H7 (cell line): Measurements from ENCODE around the gene RBPJL. TPM values are rescaled to one million over a fixed set of nuclear protein-coding genes. Genes with fewer than 3 reads are reported as not detected.

Experiments used
- DNase-seq: peaks from one replicate; pipeline ENCODE4 v3.0.0; 2012
- H3K27me3 ChIP-seq: 2 replicates; pipeline ENCODE4 v1.6.0; 2011; ENCODE audit warnings: mild to moderate bottlenecking, low read length; ENCODE audit not compliant: control insufficient read depth, insufficient read depth
- H3K36me3 ChIP-seq: replicated peaks from 2 replicates; pipeline ENCODE4 v1.5.1; 2011; ENCODE audit warnings: low read length; ENCODE audit not compliant: control insufficient read depth, insufficient read depth
- H3K4me3 ChIP-seq: 2 replicates; pipeline ENCODE4 v1.5.1; 2011; ENCODE audit warnings: low read depth, mild to moderate bottlenecking, control low read depth, low read length, moderate library complexity; ENCODE audit not compliant: insufficient read depth
- total RNA-seq: library from RNA; depleted of rRNA; stranded (reverse); fragments of >200 nt; shearing (Covaris generic); gene quantifications from 2 replicates; pipeline ENCODE4 v1.2.3, GENCODE V29; 2014

The RBPJL gene
- total RNA-seq, 1 experiment from 2014 or later, result not detected

DNA sequence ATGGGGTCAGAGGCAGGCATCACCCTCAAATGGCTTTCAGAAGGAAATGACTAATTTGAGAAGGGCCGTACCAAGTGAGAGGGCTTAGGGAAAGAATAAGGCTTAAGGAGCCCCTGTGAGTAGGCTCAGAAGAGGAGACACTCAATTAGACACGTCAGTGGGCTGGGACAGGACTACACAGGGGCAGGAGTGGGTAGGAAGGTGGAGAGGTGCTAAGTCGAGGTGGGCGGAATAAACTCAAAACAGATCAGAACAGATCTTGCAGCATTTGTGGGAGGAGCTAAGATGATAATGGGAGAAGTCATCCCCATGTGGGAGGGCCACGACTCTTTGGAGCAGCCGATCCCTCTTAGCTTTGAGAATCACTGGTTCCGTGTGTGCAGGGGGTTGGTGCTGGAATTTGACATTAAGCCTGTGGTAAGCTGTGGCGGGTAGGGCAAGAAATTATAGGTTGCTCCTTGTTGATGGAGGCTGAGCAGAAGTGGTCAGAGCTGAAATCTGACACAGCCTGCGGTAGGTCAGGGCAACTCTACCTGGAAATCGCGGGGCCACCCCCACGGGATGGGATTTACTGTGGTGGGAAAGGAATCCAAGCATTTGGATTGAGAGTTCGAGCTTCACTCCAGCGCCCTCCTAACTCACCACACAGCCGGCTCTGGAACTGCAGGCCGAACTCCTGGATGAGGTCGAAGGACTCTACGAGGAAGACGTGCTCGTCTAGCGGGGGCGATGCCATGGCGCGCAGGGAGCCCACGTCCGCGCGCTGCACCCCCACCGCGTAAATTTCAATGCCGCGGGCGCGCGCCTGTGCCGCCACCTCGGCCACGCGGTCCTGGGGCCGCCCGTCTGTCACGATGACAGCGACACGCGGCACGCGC is 2.8 kb upstream of the RBPJL start:
- Histone ChIP-seq H3K36me3 (no peaks in the 10 kb centered on the region), H3K27me3 (peaks cover 3% of the 10 kb centered on the region; the same call in 1 of the 2 replicates), H3K4me3 (no peak overlapping the region)
- no peak for DNase-seq

DNA sequence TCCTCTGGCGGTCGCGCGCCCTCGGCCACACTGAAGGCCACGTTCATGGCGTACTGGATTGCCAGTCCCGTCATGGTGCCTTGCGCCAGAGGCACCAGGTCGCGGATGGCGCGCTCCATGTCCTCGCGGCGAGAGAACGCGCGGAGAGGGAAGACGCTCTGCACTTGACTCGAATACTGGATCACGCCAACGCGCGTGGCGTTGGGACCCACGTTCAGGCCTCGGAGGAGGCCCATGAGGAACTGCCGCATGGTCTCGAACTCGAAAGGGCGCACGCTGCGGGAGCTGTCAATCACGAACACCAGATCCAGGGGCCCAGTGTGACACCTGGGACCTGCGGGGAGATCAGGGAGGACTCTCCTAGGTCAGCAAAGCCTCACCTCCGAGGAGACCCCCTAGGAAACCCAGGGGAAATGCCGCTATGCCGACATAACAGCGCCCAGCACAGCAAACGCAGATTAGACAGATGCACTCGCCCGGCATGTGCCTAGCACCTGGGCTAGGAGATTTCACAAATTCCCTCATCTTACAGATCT is 2.1 kb upstream of the RBPJL start:
- peaks cover 3% of the 10 kb centered on the region; the same call in 1 of the 2 replicates for H3K27me3 ChIP-seq
- no peaks in the 10 kb centered on the region for H3K36me3 ChIP-seq
- no peak overlapping the region for H3K4me3 ChIP-seq
- DNase-seq, result no peak

DNA sequence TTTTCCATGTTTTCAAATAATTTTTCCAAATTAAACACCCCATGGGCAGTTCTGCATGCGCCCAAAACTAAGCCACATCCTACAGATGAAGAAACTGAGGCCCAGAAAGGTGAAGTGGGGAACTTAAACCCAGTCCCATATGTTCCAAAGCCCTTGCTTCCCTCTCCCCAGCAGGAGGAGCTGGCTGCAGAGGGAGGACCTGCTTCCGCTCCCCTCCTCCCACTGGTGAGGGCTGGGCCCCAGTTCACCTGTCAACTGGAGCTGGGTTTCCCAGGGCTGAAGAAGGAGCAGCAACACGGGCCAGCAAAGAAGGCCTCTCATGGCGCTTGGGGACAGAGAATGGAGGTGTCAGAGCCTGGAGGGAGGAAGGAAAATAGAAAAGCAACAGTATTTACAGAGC is 1.4 kb upstream of the RBPJL start:
- Histone ChIP-seq H3K4me3 (no peak overlapping the region), H3K36me3 (no peaks in the 10 kb centered on the region), H3K27me3 (peaks cover 3% of the 10 kb centered on the region; the same call in 1 of the 2 replicates)
- peak; percentile 75 for DNase-seq

DNA sequence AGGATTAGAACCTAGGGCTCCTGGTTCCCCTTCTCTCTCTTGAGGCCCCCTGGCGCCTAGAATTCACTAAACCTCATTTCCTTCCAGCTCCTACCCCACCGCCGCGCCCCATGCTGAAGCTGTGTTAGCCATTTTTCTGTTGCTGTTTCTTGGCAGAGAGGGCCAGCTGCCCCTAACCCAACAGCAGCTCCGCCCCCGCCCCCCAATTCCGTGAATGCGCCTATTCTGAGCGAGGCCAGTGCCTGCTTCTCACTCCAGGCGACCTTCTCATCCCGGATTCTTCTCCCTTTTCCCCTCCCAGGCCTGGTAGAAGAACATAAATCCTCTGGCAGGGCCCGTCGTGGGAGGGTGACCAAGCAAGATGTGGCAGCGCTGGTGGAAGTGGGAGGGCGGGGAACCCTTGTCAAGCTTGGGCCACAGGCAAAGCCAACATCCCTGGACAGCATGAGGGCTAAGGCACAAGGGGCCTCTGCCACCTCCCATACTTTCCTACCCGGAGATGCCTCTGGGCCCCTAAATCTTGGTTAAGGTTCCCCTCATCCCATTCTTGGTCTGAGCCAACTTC is 518 bp downstream of the RBPJL start:
- Histone ChIP-seq H3K27me3 (peaks cover 12% of the 10 kb centered on the region), H3K4me3 (no peak overlapping the region), H3K36me3 (no peaks in the 10 kb centered on the region)
- no peak for DNase-seq

DNA sequence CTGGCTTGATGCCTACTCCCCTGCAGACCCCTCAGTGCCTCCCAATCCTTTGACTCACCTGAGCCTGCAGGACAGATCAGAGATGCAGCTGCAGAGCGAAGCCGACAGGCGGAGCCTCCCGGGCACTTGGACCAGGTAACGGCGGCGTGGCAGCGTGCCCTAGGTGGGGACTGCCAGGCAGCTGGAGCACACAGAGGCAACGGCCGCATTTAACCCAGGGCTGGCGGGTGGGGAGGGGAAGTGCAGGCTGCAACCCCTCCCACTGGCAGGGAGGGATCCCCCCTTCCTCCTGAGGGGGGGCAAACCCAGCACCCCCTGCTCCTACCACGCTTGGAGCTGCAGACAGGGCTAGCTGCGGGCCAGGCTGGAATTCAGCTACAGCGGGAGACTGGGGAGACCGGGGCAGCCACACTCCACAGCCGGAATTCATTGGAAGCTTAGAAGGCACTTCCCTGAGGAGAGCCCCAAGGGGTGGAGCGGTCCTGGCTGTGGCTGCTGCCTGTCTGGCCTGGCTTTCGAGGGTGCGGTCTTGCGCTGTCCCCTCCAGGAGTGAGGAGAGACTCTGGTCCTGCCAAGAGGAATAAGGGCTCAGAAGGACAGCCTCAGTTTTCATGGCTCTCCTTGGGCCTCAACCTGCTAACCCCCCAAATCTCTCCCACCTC is 1.6 kb downstream of the RBPJL start, which contains the start of gene MATN4:
Gene MATN4, minus strand, starts transcription at position 183 of the 662 bp plus-strand sequence. CDS start 2,717 bp downstream, outside the sequence.
- no peak within 1 kb of the TSS for H3K4me3 ChIP-seq
- peak; percentile 86 for DNase-seq

DNA sequence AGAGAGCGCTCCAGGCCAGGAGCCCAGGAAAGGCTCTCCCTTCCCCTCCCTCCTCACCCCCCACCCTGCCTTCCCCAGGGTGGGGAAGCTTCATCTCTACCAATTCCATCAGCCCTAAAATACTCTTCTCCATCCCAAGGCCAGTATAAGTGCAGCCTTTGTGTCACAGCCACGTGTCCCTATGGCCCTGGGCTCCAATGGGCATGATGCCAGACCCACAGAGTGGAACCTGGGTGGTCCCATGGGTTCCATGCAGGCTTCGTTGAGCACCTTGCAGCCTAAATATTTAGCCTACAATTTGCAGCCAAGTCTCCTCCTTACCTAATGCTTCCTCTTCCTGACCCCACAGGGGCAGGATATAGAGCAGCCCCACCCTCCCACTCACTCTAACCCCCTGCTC is 2.4 kb downstream of the RBPJL start:
- no peak for DNase-seq
- Histone ChIP-seq H3K27me3 (peaks cover 12% of the 10 kb centered on the region), H3K36me3 (no peaks in the 10 kb centered on the region), H3K4me3 (no peak overlapping the region)

More for the DNA sequence above, 1.6 kb downstream of the RBPJL start, which contains the start of gene MATN4:
- Histone ChIP-seq H3K36me3 (no peaks in the 10 kb centered on the region), H3K27me3 (peaks cover 12% of the 10 kb centered on the region)

DNA sequence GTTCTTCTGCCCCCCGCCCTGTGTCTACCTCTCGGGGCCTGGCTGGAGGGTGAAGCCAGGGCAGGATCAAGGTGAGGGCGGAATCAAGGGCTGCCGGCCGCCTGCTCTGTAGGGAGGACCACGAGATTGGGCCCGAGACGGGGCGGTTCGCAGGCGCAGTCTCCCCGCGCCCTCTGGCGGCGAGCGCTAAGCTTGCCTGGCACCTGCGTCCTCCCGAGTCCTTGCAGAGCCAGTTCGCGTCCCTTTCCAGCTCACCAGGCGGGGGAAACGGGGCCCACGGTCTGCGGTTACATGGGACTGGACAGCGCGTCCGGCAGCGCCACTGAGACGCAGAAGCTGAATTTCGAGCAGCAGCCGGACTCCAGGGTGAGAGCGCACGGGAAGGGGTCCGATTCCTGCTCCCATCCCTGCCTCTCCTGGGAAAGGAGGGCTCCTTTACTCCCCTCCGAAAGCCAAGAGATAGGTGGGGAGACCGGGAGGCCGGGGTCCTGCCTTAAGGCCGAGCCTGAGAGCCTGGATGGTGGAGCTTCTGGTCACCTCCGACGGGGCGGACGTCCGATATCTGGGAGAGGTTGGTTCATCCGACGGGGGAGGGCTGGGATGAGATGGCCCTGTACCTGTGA is 5.1 kb downstream of the RBPJL start:
- peak; percentile 97 for DNase-seq
- Histone ChIP-seq H3K36me3 (no peaks in the 10 kb centered on the region), H3K27me3 (peaks cover 8% of the 10 kb centered on the region), H3K4me3 (peak overlapping the region; percentile 25; the same call in 1 of the 2 replicates)

DNA sequence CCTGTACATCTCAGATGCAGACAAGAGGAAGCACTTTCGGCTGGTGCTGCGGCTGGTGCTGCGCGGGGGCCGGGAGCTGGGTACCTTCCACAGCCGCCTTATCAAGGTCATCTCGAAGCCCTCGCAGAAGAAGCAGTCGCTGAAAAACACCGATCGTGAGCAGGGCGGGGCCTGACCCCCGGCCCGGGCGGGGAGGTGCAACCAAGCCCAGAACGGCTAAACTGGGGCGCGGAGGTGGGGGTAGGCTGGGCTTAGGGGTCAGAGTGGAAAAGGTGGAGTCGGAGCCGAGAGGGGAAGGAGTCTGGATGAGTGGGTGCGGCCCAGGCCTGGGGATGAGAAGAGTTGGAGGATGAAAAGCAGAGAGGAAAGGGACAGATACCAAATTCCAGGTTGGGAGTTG is 5.6 kb downstream of the RBPJL start:
- DNase-seq, result peak; percentile 65
- Histone ChIP-seq H3K27me3 (peaks cover 8% of the 10 kb centered on the region), H3K4me3 (peak overlapping the region; percentile 25; the same call in 1 of the 2 replicates), H3K36me3 (no peaks in the 10 kb centered on the region)

DNA sequence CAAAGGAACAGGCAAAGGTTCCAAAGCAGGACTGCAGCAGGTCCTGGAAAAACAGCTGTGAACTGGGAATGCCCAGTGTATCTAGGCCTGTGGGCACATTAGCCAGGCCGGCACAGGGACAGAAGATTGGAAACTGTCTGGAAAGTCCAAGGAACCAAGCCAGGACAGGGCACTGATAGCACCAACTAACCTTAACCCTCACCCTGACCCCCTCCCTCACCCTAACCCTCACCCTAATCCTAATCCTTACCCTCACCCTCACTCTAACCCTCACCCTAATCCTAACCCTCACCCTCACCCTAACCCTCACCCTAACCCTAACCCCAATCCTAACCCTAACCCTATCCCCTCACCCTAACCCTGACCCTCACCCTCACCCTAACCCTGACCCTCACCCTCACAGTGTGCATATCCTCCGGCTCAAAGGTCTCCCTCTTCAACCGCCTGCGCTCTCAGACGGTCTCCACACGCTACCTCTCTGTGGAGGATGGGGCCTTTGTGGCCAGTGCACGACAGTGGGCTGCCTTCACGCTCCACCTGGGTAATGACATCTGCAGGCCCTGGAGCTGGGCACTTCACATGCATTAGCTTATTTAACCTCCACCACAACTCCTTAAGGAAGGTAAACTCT is 6.5 kb downstream of the RBPJL start:
- Histone ChIP-seq H3K36me3 (no peaks in the 10 kb centered on the region), H3K27me3 (peaks cover 8% of the 10 kb centered on the region)
- DNase-seq, result no peak

DNA sequence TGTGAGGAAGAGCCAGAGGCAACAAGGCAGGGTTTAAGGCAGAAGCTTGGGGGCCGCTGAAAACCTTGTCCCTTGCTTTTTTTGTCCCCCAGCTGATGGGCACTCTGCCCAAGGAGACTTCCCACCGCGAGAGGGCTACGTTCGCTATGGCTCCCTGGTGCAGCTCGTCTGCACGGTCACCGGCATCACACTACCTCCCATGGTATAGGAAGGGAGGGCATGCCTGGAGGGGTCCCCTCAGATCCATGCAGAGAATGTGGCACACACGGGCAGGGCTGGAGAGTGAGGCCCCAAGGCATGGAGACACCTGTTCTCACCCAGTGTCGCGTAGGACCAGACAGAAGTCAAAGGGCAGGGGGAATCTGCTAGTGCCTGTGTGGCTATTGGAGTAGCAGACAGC is 7.3 kb downstream of the RBPJL start:
- no peak for DNase-seq
- Histone ChIP-seq H3K27me3 (peaks cover 8% of the 10 kb centered on the region), H3K36me3 (no peaks in the 10 kb centered on the region), H3K4me3 (no peak overlapping the region)

More for the DNA sequence above, 6.5 kb downstream of the RBPJL start:
- H3K4me3 ChIP-seq, result no peak overlapping the region

DNA sequence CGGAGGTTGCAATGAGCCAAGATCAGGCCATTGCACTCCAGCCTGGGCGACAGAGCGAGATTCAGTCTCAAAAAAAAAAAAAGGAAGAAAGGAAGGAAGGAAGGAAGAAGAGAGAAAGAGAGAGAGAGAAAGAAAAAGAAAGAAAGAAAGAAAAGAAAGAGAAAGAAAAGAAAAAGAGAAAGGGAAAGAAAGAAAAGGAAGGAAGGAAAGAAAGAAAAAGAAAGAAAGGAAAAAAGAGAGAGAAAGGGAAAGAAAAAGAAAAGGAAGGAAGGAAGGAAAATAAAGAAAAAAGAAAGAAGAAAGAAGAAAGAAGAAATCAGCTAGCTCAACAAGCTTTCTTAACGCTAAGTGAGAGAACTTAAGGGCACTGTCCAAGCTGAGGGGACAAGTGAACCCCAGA is 9.0 kb downstream of the RBPJL start:
- Histone ChIP-seq H3K4me3 (no peak overlapping the region), H3K36me3 (no peaks in the 10 kb centered on the region), H3K27me3 (peaks cover 8% of the 10 kb centered on the region)
- no peak for DNase-seq

DNA sequence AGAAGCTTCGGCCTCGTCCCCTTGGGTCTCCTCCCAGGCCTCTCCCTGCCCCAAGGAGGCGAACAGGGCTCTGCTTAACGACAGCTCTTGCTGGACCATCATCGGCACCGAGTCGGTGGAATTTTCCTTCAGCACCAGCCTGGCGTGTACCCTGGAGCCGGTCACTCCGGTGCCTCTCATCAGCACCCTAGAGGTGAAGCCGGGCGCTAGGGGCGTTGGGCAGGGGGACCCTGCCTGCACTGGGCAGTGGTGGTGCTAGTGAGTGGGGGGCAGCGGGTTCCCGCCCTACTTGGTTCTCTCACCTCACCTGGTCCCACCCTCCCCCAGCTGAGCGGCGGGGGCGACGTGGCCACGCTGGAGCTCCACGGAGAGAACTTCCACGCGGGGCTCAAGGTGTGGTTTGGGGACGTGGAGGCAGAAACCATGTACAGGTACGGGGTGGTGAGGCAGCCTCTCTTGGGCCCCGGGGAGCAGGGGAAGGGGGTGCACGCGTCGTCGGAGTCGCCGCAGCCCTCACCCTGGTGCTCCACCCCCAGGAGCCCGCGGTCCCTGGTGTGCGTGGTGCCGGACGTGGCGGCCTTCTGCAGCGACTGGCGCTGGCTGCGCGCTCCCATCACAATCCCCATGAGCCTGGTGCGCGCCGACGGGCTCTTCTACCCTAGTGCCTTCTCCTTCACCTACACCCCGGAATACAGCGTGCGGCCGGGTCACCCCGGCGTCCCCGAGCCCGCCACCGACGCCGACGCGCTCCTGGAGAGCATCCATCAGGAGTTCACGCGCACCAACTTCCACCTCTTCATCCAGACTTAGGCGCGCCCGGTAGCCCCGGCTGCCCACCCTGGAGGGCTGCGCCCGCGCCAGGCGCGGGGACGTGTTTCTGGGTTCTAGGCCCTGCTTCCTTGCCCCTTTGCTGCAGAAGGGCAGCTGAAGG is 9.8 kb downstream of the RBPJL start:
- peaks cover 4% of the 10 kb centered on the region; the same call in 1 of the 2 replicates for H3K27me3 ChIP-seq
- no peaks in the 10 kb centered on the region for H3K36me3 ChIP-seq
- no peak for DNase-seq
- H3K4me3 ChIP-seq, result no peak overlapping the region

DNA sequence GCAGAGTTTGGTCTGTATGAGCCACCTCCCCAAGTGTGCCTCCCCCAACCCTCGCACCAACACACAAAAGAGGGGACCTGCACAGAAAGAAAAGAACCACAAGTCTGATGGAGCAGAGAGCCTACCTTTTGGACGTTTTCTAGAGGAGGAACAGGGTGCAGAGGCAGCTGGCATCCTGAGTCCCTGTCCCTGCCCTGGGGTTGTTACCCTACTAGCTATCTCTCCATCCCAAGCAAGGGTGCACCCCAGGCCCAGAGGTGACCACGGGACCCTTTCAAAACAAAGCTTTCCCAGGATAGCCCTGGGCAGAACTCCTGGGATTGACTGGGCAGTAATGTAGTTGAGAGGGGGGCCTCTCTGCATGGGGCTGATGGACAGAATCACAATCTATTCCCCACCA is 11.2 kb downstream of the RBPJL start:
- H3K36me3 ChIP-seq, result no peaks in the 10 kb centered on the region
- H3K27me3 ChIP-seq, result no peaks in the 10 kb centered on the region
- no peak overlapping the region for H3K4me3 ChIP-seq
- no peak for DNase-seq
